ELR (cell line): ENCODE data around the gene USP51.
A peak's percentile ranks its signal among the peaks of the same experiment; 100 is the strongest.
"Not testable (repeated sequence)": the region's sequence is repeated elsewhere in the genome, so short reads cannot be mapped to it uniquely, and the experiment has no call there.

Experiments
- DNase-seq: peaks from one replicate; pipeline ENCODE4 v3.0.0-alpha.2; 2015; ENCODE audit warnings: low read depth

The USP51 gene

GRCh38 chrX:55465108-55465507, 24.5 kb downstream of the USP51 start:
- DNase-seq: not testable (repeated sequence)

GRCh38 chrX:55464050-55464449, 25.6 kb downstream of the USP51 start:
- DNase-seq: not testable (repeated sequence)

- DNase-seq: not testable (repeated sequence)
These were observed 29.7 kb downstream of the USP51 start for GRCh38 chrX:55459926-55460325.

- not testable (repeated sequence) for DNase-seq
These were observed 30.2 kb downstream of the USP51 start for GRCh38 chrX:55459426-55459825.

GRCh38 chrX:55455708-55456107, 33.9 kb downstream of the USP51 start:
- not testable (repeated sequence) for DNase-seq

- DNase-seq: no peak
These were observed 36.9 kb downstream of the USP51 start for GRCh38 chrX:55452833-55453124.

- peak; percentile 72 for DNase-seq
These were observed 37.4 kb downstream of the USP51 start, which contains the start of gene MAGEH1 for GRCh38 chrX:55451990-55452832. TSS of gene MAGEH1 (plus strand) at chrX:55452127. CDS start at chrX:55452375, 248 bp downstream.

- no peak for DNase-seq
These were observed 38.0 kb downstream of the USP51 start for GRCh38 chrX:55451626-55451989.

- no peak for DNase-seq
These were observed 38.5 kb downstream of the USP51 start for GRCh38 chrX:55451141-55451540.

- DNase-seq: peak; percentile 10
These were observed 39.4 kb downstream of the USP51 start for GRCh38 chrX:55450259-55450658.

- not testable (repeated sequence) for DNase-seq
These were observed 46.2 kb downstream of the USP51 start for GRCh38 chrX:55443468-55443867.
